Measurements from ENCODE around the gene DPF3. TPM values are rescaled to one million over a fixed set of nuclear protein-coding genes. Genes with fewer than 3 reads are reported as not detected.

DPF3 gene
- total and polyA plus RNA-seq, 2 of the 13 experiments (the other 11 are each of a cell fraction or from before 2014, with no cell fraction given) = 0.09 to 0.60 TPM

DNA sequence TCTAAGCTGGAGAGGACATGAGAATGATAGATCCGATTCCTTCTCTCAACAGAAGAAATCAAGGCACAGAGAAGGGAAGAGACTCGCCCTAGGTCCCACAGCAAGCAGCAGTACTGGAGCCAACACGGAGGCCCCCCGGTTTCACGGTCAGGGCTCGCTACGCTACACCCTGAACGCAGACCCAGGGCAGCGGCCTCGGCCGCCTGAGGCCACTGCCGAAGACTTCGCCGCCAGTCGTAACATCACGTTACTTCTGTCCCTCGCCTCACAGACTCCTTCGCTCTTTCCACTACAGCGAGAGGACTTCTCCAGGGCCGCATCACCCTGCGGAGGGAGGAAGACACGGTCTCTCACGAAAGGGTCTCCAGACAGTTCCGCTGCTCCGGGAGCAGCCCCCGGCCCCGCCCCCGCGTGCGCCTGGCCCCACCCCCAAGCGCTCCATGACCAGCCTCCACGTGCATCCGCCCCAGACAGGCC lies 32.0 kb upstream of the DPF3 start (continued):
- no peak for TF ChIP-seq HMGA1 (CRISPR knock-in tag; conservative IDR thresholded peaks at IDR 0.05)
- no peak for TF ChIP-seq ZNF383 (CRISPR knock-in tag; IDR thresholded peaks at IDR 0.05; ENCODE audit: borderline replicate concordance)
- TF ChIP-seq ZBTB7A (CRISPR knock-in tag; IDR thresholded peaks at IDR 0.05) = no peak
- no peak for TF ChIP-seq ZNF766 (CRISPR knock-in tag; IDR thresholded peaks at IDR 0.05; ENCODE audit: borderline replicate concordance)
- TF ChIP-seq PCBP1 (IDR thresholded peaks at IDR 0.05; ENCODE audit: borderline replicate concordance, low read depth, low read length) = no peak
- no peak for TF ChIP-seq SMAD1 (CRISPR knock-in tag; IDR thresholded peaks at IDR 0.05; ENCODE audit: borderline replicate concordance, low read depth)
- no peak for TF ChIP-seq ATF1 (CRISPR knock-in tag; IDR thresholded peaks at IDR 0.05)
- TF ChIP-seq ZNF552 (CRISPR knock-in tag; IDR thresholded peaks at IDR 0.05; ENCODE audit: borderline replicate concordance) = no peak
- no peak for TF ChIP-seq ZNF546 (CRISPR knock-in tag; conservative IDR thresholded peaks at IDR 0.05)
- TF ChIP-seq EED (CRISPR knock-in tag; IDR thresholded peaks at IDR 0.05) = no peak; the same call in 1 of the 2 replicates
- TF ChIP-seq, protein P1, sequence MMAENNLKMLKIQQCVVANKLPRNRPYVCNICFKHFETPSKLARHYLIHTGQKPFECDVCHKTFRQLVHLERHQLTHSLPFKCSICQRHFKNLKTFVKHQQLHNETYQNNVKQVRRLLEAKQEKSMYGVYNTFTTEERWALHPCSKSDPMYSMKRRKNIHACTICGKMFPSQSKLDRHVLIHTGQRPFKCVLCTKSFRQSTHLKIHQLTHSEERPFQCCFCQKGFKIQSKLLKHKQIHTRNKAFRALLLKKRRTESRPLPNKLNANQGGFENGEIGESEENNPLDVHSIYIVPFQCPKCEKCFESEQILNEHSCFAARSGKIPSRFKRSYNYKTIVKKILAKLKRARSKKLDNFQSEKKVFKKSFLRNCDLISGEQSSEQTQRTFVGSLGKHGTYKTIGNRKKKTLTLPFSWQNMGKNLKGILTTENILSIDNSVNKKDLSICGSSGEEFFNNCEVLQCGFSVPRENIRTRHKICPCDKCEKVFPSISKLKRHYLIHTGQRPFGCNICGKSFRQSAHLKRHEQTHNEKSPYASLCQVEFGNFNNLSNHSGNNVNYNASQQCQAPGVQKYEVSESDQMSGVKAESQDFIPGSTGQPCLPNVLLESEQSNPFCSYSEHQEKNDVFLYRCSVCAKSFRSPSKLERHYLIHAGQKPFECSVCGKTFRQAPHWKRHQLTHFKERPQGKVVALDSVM (CRISPR knock-in tag; IDR thresholded peaks at IDR 0.05) = 0 out of 2 replicates have a peak, but pooled peaks have one; percentile 41
- no peak for TF ChIP-seq NCOA1 (CRISPR knock-in tag; IDR thresholded peaks at IDR 0.05)
- TF ChIP-seq YY1 (IDR thresholded peaks at IDR 0.05; ENCODE audit: insufficient read depth, insufficient replicate concordance, low read depth, low read length) = no peak
- no peak for TF ChIP-seq HES4 (CRISPR knock-in tag; IDR thresholded peaks at IDR 0.05; ENCODE audit: borderline replicate concordance)
- TF ChIP-seq, protein P2, sequence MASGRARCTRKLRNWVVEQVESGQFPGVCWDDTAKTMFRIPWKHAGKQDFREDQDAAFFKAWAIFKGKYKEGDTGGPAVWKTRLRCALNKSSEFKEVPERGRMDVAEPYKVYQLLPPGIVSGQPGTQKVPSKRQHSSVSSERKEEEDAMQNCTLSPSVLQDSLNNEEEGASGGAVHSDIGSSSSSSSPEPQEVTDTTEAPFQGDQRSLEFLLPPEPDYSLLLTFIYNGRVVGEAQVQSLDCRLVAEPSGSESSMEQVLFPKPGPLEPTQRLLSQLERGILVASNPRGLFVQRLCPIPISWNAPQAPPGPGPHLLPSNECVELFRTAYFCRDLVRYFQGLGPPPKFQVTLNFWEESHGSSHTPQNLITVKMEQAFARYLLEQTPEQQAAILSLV (CRISPR knock-in tag; IDR thresholded peaks at IDR 0.05; ENCODE audit: borderline replicate concordance) = 0 out of 2 replicates have a peak, but pooled peaks have one; percentile 16
- no peak for TF ChIP-seq CHD4 (IDR thresholded peaks at IDR 0.05; ENCODE audit: borderline replicate concordance, low read length)
- no peak for TF ChIP-seq ZNF180 (CRISPR knock-in tag; IDR thresholded peaks at IDR 0.05; ENCODE audit: borderline replicate concordance, low read depth)
- no peak for TF ChIP-seq RCOR2 (CRISPR knock-in tag; IDR thresholded peaks at IDR 0.05)
- TF ChIP-seq, protein P3, sequence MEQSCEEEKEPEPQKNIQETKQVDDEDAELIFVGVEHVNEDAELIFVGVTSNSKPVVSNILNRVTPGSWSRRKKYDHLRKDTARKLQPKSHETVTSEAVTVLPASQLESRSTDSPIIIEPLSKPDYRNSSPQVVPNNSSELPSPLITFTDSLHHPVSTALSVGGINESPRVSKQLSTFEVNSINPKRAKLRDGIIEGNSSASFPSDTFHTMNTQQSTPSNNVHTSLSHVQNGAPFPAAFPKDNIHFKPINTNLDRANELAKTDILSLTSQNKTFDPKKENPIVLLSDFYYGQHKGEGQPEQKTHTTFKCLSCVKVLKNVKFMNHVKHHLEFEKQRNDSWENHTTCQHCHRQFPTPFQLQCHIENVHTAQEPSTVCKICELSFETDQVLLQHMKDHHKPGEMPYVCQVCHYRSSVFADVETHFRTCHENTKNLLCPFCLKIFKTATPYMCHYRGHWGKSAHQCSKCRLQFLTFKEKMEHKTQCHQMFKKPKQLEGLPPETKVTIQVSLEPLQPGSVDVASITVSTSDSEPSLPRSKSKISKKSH (CRISPR knock-in tag; IDR thresholded peaks at IDR 0.05; ENCODE audit: borderline replicate concordance) = no peak
- 0 out of 2 replicates have a peak, but pooled peaks have one; percentile 10 for TF ChIP-seq ZMYM3 (CRISPR knock-in tag; IDR thresholded peaks at IDR 0.05)
- no peak for TF ChIP-seq CBFB (CRISPR knock-in tag; IDR thresholded peaks at IDR 0.05)
- 0 out of 2 replicates have a peak, but pooled peaks have one; percentile 44 for TF ChIP-seq SMYD3 (CRISPR knock-in tag; IDR thresholded peaks at IDR 0.05)
- TF ChIP-seq IKZF4 (CRISPR knock-in tag; IDR thresholded peaks at IDR 0.05; ENCODE audit: borderline replicate concordance, low read depth, not compliant biosample characterization) = no peak
- TF ChIP-seq, protein P4, sequence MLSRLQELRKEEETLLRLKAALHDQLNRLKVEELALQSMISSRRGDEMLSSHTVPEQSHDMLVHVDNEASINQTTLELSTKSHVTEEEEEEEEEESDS (CRISPR knock-in tag; IDR thresholded peaks at IDR 0.05; ENCODE audit: borderline replicate concordance) = no peak
- peak; percentile 62; the same call in 1 of the 2 replicates for TF ChIP-seq NAIF1 (CRISPR knock-in tag; IDR thresholded peaks at IDR 0.05; ENCODE audit: borderline replicate concordance)
- no peak for TF ChIP-seq NFIC (IDR thresholded peaks at IDR 0.05; ENCODE audit: low read length)
- no peak for TF ChIP-seq PRPF4 (IDR thresholded peaks at IDR 0.05; ENCODE audit: low read depth, low read length, poor library complexity, severe bottlenecking)
